ENCODE measurements around the gene ZNF777. TPM values are rescaled to one million over a fixed set of nuclear protein-coding genes. Genes with fewer than 3 reads are reported as not detected.

The ZNF777 gene
- total RNA-seq, 1 experiment from 2014 or later = 15.6 TPM

- Mint-ChIP-seq H3K4me3 (no peak overlapping the region), H3K27ac (no peak overlapping the region), H3K36me3 (ENCODE audit: insufficient read depth in 1 of 3, low read depth in 3 of 3) (peaks cover 4 to 13% (median 5%) of the 10 kb centered on the region in 3 experiments; a peak in 5 of 7 replicates), H3K4me1 (no peaks in the 10 kb centered on the region), H3K9me3 (no peaks in the 10 kb centered on the region), H3K27me3 (ENCODE audit: low read depth) (no peaks in the 10 kb centered on the region)
- Histone ChIP-seq H3K4me1 (ENCODE audit: insufficient read depth, low read length) (no peaks in the 10 kb centered on the region; the same call in 1 of the 2 replicates), H3K79me1 (ENCODE audit: insufficient read depth, low read depth, low read length, poor library complexity, severe bottlenecking) (no peaks in the 10 kb centered on the region), H3K9ac (ENCODE audit: extremely low read depth, insufficient read length, low read length) (no peak overlapping the region), H3K9me3 (ENCODE audit: control insufficient read depth, low read depth, low read length) (no peaks in the 10 kb centered on the region), H3K27ac (ENCODE audit: insufficient read length, low read depth, low read length) (no peak overlapping the region), H3K79me2 (ENCODE audit: insufficient read depth, low read length) (no peaks in the 10 kb centered on the region), H2BK120ac (ENCODE audit: low read depth, low read length, poor library complexity, severe bottlenecking) (no peak overlapping the region), H3K23me2 (ENCODE audit: insufficient read length, low read depth, low read length, poor library complexity, severe bottlenecking) (no peaks in the 10 kb centered on the region), H3K23ac (ENCODE audit: insufficient read length, low read depth, low read length) (no peak overlapping the region), H2AK5ac (ENCODE audit: insufficient read length, low read length) (no peak overlapping the region), H3K18ac (ENCODE audit: insufficient read length, low read depth, low read length) (no peak overlapping the region), H2BK12ac (ENCODE audit: insufficient read length, low read depth, low read length) (no peak overlapping the region), H3K56ac (ENCODE audit: insufficient read length, low read depth, low read length) (no peak overlapping the region), H3K4ac (ENCODE audit: low read depth, low read length) (no peak overlapping the region), H3T11ph (ENCODE audit: low read length) (no peak overlapping the region), H3K4me2 (ENCODE audit: insufficient read depth, insufficient read length, low read length) (no peak overlapping the region), H3K27me3 (ENCODE audit: insufficient read depth, low read length) (no peaks in the 10 kb centered on the region), H2AFZ (ENCODE audit: low read length) (no peak overlapping the region), H4K8ac (replicated peaks; ENCODE audit: insufficient read length, low read depth, low read length) (no peak overlapping the region), H4K5ac (ENCODE audit: insufficient read length, low read depth, low read length) (no peak overlapping the region), H4K20me1 (ENCODE audit: control insufficient read depth, insufficient read depth, insufficient read length) (no peaks in the 10 kb centered on the region), H4K91ac (ENCODE audit: insufficient read length, low read depth, low read length) (no peak overlapping the region), H2BK15ac (ENCODE audit: low read depth, low read length) (no peak overlapping the region), H2BK5ac (ENCODE audit: insufficient read length, low read length) (no peak overlapping the region), H3K14ac (ENCODE audit: insufficient read depth, low read length) (no peak overlapping the region), H2BK20ac (ENCODE audit: low read depth, low read length, poor library complexity, severe bottlenecking) (no peak overlapping the region)
- TF ChIP-seq CTCF (conservative IDR thresholded peaks at IDR 0.05) = no peak
- no peak for DNase-seq
- no CpG with 5 or more reads among the region's 4 CpGs for WGBS (ENCODE audit: extremely low coverage, insufficient read length, low lambda C conversion rate)
These were observed 20.6 kb downstream of the ZNF777 start for GRCh38 chr7:149440222-149440621.

Data from H9 (cell line).